ENCODE results near the gene NCOR2.

DNA sequence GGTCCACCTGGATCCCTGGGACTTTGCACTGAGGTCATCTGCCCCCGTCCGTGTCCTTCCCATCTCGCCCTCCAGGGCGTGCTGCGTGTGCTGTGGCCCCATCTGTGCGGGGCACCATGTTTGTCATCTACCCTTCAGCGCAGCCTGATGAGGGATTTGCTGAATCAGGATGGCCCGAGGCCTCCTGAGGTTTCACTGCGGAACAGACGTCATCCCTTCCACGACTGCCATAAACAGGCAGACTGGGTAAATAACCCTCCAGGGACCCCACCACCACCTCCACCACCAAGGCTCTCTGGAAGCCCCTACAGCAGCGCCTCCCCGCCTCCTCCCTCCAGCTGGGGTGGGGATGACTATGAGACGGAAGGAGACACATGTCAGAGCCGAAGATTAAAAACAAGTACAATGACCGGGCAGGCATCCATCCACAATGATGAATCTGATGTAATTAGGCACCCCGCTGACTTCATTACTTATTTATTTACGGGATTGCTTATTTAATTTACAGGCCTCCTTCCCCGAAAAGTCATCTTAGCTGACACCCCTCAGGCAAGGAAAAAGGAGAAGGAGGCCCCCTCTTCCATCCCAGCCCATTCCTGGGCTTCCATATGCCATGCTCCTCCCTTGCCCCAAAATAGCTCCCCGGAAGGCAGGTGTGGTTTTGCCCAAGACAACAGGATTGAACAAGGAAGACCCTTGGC is 39.4 kb downstream of the NCOR2 start:
- TF ChIP-seq, protein P1, sequence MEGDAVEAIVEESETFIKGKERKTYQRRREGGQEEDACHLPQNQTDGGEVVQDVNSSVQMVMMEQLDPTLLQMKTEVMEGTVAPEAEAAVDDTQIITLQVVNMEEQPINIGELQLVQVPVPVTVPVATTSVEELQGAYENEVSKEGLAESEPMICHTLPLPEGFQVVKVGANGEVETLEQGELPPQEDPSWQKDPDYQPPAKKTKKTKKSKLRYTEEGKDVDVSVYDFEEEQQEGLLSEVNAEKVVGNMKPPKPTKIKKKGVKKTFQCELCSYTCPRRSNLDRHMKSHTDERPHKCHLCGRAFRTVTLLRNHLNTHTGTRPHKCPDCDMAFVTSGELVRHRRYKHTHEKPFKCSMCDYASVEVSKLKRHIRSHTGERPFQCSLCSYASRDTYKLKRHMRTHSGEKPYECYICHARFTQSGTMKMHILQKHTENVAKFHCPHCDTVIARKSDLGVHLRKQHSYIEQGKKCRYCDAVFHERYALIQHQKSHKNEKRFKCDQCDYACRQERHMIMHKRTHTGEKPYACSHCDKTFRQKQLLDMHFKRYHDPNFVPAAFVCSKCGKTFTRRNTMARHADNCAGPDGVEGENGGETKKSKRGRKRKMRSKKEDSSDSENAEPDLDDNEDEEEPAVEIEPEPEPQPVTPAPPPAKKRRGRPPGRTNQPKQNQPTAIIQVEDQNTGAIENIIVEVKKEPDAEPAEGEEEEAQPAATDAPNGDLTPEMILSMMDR (IDR thresholded peaks at IDR 0.05): no peak
- TF ChIP-seq POLR2A (IDR thresholded peaks at IDR 0.05): no peak

Measured in right lobe of liver (tissue), 4 donors.